HG02571 (cell line): Measurements from ENCODE around the gene RTN4R.

Experiments
- ATAC-seq: cut with Tn5 transposase; IDR thresholded peaks from one replicate; pipeline ENCODE4 v1.9.1; 2021; ENCODE audit warnings: mild to moderate bottlenecking, moderate library complexity; ENCODE audit not compliant: unreplicated experiment

The RTN4R gene

DNA sequence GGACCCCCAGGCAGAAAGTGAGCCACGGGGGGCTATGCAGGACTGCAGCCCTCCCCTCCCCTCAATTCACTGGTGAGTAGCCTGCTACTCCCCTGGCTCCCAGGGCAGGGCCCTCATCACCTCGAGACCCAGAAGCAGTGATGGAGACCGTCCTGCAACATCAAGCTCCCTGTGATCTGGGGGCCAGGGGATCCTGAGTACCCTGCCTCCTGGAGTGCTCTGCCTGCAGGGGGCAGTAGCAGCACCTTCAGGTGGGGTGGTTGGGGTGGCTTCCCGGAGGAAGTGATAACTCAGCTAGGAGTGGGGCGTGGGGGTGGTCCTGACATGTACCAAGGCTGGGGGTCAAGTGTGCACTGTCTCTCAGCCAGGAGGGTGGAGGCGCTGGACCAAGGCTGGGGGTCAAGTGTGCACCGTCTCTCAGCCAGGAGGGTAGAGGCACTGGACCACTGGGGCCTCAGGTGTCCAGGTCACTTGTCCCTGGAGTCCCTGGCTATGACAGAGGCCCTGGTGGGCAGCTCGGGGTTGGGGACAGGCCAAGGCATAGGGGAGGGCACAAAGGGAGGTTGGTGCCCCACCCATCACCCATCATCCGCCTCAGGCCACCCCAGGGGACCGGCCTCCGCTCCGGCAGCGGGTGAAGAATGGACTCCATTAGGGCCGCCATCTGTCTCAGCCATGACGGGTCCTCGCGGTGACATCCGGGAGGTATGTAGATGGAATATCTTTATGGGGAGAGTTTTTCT is 9.4 kb downstream of the RTN4R start:
- no peak for ATAC-seq

DNA sequence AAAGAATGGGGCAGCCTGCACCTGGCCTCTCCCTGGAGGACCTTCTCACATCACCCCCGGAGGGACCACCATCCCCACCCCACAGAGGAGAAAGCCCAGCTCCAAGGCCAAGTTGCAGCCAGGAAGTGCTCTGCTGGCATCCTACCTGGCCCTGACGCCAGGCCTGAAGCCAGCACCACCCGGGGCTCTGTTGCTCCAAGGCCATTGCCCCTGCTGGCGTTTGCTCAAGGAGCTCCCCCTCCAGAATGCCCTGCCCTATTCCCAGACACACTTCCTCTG is 10.2 kb downstream of the RTN4R start:
- ATAC-seq, result no peak

GRCh38 chr22:20257212-20258020 is 10.7 kb downstream of the RTN4R start:
- no peak for ATAC-seq

- no peak for ATAC-seq
Measured at GRCh38 chr22:20256551-20257211, 11.4 kb downstream of the RTN4R start.

DNA sequence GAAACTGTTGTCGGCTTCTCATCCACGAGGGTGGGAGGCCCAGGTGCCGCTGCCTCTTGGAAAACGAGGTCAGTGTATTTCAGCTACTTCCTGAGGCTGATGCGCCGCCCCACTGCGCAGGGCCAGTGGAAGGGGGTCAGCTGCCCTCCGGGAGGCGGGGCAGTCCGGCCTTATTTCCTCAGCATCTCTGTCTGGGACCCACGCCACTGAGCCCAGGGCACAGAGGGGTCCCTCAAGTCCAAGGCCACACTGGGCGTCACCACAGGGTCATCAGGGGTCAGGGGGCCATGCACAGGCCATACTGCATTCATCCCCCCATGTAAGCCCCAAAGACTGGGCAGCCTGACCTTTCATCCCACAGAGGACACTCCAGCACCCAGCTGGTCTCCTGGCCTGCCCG is 12.1 kb downstream of the RTN4R start:
- ATAC-seq, result no peak

DNA sequence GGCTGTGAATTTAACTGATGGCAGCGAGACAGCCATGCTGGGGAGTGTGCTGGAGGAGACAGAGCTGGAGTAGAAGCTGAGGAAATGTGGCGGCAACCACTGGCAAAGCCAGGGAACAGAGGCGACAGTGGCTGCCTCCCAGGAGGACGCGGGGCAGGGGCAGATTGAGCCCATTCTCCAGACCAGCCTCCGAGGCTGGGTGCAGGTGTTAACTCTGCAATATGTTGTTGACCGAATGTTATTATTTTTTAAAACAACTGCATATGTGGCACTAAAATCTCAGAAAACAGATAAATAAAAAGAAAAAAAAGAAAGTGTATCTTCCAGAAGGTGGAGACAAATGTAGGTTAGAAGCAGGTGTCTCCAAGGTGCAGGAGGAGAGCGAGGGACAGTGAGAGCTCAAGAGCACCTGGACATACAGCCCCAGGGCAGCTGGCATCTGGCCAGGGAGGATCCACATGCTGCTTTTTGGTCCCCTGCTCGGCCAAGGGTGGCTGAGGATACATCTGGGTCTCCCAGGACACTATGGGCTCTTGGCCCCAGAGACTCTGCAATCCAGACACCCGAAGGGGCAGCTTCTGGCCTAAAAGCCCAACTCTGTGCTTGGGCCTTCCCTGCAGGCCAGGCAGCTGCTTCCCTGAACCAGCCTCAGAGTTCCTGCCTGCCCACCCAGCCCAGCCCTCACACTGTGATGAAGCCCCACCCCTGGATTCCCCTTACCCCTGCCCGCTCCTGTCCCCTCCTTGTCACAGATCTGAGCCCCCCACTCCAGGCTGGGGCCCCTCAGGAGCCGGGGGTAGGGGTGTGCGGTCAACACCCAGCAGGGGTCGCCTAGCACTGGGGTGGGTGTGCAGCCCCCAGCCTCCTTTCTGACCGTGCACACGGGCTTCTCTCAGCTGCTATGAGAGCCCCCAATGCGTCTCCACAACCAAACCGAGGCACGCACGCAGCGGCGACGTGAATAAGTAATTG is 12.9 kb downstream of the RTN4R start:
- ATAC-seq, result no peak

DNA sequence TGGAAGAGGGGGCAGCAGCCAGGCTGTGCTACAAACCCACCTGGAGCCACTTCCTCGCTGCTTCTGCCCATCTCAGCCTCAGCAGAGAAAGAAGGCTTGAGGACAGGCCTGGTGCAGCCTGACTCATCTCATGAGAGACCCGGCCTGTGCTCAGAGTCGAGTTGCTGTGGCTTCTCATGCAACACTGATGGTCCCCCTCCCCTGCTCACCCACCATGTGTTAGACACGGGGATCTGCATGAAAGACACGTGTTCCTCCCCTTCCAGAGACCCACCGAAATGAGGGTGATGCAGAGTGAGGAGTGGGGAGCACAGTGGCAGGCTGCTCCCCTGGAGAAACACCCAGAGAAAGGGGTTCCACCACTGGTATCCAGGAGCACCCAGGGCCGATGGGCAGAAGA is 15.0 kb downstream of the RTN4R start:
- no peak for ATAC-seq

DNA sequence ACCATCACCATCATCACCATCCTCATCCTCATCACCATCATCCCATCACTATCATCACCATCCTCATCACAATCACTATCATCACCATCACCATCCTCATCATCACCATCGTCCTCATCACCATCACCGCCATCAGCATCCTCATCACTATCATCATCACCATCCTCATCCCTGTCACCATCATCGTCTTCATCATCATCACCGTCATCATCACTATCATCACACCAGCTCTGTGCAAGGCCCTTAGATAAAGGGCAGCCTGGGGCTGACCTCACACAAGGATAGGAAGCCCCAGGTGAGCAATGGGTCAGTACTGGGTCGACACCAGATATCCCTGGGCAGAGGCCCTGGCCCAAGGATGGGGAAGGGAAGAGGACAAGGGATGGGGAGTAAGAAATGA is 16.1 kb downstream of the RTN4R start:
- ATAC-seq, result no peak

- no peak for ATAC-seq
Measured at GRCh38 chr22:20251491-20251890, 16.6 kb downstream of the RTN4R start.

DNA sequence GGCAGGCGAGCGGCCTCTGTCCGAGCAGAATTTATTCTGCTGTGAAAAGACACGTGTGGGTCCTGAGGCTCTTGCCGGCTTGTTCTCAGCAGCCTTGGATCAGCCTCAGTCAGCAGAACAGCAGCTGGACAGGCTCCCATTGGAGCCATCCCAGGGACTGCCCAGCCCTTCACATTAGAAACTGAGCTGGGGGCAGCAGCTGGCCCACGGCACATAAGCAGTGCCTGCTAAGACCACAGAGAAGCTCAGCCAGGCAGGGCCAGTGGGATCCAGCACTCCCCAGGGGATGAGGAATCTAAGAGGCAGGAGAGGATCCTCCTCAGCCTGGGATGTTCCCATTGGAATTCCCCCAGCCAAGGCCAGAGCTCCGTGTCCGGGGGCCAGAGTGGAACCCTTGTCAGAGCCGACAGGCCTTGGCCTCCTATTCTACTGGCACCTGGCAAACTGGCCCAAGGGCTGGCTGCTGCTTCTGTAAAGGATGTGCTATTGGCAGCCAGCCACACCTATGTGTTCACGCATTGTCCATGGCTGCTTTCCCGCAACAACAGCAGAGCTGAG is 18.2 kb downstream of the RTN4R start:
- no peak for ATAC-seq

GRCh38 chr22:20248461-20248978 is 19.6 kb downstream of the RTN4R start:
- ATAC-seq, result no peak

DNA sequence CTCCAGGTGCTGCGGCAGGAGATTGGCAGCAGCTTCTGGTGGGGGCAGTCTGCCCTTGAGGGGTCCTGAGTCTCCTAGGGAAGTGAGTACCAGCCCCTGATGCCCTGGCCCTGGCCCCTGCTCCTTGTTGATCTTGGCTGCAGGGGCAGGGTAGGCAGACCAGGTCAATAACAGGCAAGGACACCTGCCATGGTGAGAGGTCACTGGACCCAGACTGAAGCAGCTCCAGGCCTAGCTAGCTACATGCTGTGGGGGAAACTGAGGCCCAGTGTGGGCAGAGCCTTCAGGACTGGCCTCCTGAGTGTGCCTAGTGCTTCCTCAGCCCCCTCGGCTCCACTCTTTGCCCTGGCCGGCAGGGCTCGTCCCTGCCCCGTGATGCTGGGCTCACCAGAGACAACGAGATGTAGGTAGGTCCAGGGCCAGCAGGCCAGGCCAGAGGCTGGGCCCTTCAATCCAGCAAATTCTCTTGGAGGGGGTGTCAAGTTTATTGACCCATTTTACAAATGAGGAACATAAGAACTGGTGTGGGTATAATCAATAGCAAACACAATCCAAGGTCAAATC is 20.4 kb downstream of the RTN4R start:
- ATAC-seq, result no peak

DNA sequence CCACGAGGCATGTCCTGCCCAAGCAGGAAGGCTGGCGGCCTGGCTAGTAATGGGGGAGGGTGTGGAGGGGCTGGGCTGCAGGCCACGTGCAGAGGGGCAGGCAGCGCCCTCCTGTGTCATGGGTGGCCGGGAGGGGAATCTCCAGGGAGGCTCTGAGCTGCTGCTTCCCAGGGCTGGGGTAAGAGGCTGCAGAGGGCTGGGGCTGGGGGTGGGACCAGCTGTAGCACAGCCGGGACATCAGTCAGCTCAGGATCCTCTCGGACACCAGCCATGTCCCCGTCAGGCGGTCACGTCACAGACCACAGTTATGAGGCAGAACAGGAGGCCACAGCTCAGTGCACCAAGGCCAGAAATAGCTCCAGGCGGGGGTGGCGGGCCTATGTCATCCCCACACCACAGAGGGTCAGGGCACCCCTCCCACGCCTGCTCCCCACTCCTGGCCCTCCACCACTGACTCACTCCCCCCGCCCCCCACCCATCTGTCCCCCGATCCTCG is 21.1 kb downstream of the RTN4R start:
- ATAC-seq, result no peak

- ATAC-seq, result no peak
Measured at GRCh38 chr22:20246368-20247009, 21.6 kb downstream of the RTN4R start.

- no peak for ATAC-seq
Measured at GRCh38 chr22:20245577-20246367, 22.3 kb downstream of the RTN4R start.

DNA sequence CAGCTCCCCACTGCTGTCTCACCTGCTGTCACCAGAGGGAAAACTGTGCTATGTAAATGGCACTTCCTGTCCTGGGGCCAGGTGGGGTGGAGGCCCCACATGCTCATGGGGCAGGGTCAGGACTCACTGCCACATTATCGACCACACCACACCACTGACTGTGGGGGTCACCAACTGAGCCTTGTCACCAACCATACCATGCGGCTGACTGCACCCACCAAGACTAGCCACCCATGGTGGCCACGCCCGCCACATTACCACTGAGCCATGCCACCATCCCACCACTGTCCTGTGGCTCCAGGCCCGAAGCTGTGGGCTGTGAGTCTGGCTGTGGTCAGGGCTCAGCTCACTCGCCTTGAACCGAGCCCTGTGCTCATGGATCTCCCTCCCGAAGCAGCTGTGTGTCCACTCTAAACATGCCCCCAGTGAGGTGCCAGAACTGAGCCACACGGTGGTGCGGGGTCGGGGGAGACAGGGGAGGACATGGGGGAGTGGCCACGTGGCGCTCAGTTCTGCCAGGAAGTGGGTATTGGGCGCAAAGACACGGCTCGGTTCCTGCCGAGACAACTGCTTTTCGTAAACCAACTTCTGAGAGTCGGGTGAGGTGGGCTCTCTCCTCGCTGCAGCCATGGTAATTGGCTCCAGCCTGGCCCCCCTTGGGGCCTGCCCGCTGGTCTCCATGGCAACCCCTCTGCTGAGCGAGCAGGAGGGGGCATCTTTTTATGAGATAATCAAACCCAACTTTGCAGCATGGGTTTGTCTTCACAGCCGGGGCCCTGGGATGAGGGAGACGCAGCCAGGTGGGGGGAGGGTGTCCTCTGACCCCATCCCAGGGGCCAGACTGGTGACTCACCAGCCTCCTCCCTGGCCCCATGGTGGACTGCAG is 23.2 kb downstream of the RTN4R start:
- ATAC-seq, result no peak

DNA sequence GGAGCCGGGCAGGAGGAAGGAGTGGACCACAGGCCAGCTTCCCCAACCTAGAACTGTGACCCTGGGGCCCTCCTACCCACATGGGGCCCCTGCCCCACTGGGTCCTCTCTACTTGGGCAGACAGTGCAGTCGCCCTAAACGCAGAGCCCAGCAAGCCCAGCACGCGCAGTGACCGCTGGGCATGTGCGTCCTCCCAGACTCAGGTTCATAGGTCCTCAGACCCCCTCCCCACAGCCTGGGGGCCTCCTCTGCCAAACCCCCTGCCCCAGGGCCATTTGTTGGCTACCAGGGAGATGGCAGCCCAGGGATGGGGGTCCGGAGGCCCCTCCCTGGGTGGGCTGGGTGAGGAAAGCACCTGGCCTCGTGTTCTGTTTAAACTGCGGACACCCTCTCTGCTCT is 23.9 kb downstream of the RTN4R start:
- ATAC-seq, result no peak
